ENCODE data around the gene CLIC5.

The CLIC5 gene

GRCh38 chr6:46015119-46015968, at the start of gene CLIC5:
Gene CLIC5 (minus strand): TSS chr6:46015860. CDS start chr6:46015542, 318 bp downstream.
- DNase-seq: no peak

DNA sequence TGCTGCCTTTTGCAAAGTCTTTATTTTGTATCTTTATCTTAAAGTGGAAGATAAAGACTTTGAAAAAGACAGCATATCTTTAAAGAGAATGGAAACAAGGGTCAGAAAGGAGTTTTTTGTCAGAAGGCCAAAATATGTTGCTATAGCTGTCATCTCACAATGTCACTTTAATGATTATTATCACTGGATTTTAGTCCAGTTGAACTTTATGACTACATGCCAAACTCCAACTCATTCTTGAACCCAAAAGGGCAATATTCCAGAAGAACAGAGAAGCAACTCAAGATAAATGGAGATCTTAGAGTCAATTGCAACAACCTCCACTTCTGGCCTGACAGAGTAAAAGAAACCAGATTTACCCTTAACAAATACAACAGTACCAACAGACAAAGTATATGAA, 47.3 kb upstream of the CLIC5 start:
- no peak for DNase-seq

GRCh38 chr6:46062312-46062711, 46.7 kb upstream of the CLIC5 start:
- DNase-seq: no peak

DNA sequence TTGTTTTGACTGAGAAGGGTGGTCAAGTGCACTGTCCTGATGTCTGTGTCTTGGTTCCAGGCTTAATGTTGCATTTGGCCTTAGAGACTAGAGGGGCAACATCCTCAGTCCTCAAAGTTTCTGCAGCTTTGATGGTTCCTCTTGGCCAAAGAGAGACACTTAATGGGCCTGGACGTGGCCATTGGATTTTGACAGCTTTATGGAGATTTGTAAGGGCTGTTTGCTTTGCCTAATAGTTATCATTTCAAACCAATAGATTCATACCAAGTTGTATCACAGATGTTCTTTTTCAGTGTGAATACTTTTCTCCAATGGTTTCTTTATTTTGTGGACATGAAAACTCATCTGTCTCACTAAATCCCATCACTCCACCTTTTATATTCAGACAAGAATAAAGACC, 45.8 kb upstream of the CLIC5 start:
- DNase-seq: no peak

DNA sequence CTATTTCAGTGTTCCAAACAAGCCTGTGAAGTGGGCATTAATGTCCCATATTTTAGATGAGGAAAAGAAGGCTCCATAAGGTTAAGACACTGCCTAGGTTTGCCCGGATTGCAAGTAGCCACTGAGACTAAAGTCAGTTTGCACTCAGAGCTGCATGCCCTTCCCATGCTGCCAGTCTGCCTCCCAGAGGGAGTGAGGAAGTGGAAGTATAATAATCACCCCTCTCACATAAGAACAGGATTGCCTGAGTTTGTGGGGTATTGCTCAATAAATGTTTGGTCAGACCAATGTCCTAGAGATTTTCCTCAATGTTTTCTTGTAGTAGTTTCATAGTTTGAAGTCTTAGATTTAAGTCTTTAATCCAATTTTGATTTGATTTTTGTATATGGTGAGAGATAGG, 43.9 kb upstream of the CLIC5 start:
- no peak for DNase-seq

DNA sequence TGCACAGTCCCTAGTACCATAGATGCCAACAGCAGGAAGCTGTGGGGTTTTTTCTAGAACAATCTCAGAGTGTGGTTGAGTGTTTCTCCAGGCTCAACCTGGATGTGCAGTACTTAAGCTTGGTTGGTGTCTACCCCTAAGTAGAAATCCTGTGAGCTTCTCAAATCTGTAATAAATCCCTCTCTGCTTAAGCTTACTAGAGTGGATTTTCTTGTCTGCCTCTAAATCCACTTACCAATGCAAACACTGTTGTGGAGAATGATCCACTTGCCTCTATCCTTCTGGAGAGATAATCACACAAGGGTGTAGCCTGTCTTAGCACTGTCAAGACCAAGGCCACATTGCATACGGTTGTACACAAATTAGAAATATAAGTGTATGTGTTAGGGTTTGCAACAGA, 43.3 kb upstream of the CLIC5 start:
- no peak for DNase-seq

DNA sequence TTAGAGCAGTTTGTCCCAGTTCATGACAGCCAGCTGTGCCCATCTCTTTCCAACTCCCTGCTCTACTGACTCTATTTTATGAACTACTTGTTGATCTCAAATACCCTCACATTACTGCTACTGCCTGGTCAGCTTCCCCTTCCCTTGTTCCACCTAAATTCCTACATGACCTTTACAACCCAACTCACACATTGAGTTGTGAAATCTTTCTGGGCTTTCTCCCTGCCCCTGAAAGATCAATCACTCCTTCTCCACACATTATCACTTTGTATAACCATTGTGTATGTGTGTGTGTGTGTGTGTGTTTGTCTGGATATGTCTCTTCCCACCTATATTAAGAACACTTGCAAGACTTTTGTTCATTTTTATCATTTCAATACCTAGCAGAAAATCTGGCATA, 42.1 kb upstream of the CLIC5 start:
- DNase-seq: no peak

DNA sequence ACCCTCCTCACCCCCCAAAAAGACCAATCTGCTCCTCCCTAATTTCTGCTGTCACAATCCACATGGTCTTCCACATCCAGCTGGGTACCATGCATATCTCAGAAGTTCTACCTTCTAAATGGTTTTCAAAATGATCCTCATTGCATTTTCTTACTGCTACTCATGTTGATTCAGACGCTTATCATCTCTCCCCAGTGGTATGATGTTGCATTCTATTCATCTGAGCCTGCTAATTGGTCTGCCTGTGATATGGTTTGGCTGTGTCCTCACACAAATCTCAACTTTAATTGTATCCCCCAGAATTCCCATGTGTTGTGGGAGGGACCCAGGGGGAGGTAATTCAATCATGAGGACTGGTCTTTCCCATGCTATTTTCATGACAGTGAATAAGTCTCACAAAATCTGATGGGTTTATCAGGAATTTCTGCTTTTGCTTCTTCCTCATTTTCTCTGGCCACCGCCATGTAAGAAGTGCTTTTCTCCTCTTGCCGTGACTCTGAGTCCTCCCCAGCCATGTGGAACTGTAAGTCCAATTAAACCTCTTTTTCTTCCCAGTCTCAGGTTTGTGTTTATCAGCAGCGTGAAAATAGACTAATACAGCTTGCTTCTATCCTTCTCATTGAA, 41.4 kb upstream of the CLIC5 start:
- no peak for DNase-seq

- DNase-seq: no peak
Observed at GRCh38 chr6:46054516-46054915, 38.9 kb upstream of the CLIC5 start.

DNA sequence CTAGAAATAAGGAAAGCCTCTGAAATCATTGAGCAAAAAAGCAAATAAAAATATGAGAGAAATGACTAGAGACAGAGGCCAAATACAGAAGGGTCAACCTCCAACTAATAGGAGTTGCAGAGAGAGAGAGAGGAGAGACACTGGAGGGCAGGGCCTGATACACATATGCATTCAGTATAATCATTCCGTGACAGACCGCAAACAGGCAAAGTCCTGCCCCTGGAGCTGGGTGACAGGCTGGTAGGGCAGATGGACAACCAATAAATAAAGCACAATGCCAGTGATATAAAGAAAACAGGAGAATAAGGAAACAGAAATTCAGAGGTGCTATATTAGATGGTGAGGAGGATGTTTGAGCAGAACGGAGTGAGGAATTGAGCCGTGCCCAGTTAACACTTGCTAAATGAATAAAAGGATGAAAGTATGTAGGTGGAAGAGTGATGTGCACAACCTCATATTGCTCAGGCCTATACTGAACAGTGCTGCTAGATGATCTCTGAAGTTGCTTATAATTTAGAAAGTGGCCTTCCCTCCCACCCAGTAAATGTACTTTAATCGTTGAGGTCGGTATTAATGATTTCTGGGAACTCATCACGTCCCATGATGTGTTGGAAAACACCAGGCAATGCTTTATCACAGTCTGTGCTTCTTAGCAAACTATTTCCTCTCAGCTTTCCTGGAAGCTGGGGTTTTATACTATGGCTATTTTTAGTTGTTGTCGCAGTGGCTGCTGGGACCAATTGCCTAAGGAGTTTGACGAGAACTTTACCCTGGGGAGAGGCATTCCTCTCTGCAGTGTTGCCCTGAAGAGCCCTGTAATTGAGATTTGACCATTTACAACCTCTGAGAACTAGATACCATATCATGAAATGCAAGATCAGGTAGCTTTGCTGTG, 37.6 kb upstream of the CLIC5 start:
- peak; percentile 22 for DNase-seq

- DNase-seq: no peak
Observed at GRCh38 chr6:46052479-46052878, 36.8 kb upstream of the CLIC5 start.

DNA sequence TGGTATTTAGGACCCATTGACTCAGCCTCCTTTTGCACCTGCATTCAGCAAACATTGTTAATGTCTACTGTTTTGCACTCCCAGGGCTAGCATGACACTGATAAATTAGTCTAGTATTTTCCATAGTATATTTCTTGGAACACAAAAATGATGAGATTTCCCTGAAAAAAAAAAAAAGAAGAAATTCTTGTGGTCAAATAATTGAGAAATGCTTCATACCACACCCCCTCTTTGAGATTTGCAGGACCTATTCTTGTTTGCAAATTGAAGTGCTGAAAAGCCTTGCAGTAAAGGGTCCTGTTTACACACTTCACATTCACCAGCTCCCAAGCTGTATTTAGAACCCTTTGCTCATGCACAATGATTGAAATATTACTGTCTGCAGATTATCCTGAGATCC, 36.3 kb upstream of the CLIC5 start:
- no peak for DNase-seq

DNA sequence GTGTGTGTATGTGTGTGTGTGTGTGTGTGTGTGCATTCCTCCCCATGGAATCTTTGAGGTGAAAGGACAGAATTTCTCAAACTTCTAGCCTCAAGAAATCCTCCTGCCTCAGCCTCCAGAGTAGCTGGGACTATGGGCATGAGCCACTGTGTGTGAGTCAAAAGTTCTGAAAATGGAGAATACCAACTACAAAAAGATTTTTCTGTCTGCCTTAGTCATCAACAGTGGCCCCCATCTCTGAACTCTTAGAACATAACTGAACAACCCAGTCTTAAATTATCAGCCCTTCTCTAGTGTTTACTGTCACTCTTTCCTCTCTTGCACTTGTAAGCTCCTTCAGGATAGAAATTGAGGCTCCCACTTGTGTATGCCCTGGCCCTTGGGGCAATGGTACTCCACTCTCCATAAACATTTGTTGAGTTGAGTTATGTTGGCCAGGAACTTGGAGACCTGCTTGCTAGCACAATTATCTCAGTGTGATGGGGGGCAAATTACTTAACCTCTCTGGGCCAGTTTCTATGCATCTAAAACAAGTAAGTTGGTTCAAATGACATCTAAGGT, 35.3 kb upstream of the CLIC5 start:
- no peak for DNase-seq

DNA sequence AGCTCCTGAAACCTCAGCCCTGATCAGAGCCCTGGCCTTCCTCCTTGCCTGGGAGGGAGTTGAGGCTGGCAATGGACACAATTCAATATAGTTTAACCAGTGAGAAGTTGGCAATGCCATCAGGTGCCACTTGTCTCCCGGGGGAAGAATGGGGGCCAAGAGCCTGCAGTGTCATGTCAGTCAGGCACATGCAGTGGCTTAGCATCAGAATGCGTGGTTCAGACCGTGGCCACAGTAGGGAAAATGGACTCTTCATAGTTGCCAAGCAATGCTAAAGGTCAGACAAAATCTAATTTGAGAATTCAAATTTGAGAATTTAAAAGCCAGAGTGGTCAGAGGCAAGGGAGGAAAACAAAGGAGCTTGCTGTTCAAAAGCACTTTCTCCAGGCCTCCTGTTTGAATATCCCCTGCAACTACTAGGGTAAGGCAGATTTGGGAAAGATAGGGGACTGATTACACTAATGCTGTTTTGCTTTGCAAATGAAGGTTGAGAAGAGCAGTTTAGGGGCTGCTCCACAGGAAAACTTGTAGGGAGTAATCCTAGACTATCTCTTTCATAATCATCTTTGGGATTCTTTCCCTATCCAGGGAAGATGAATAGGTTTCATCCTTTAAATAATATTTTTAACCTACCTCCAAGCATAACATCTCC, 33.1 kb upstream of the CLIC5 start:
- DNase-seq: no peak

GRCh38 chr6:46046558-46047174, 31.0 kb upstream of the CLIC5 start:
- no peak for DNase-seq

DNA sequence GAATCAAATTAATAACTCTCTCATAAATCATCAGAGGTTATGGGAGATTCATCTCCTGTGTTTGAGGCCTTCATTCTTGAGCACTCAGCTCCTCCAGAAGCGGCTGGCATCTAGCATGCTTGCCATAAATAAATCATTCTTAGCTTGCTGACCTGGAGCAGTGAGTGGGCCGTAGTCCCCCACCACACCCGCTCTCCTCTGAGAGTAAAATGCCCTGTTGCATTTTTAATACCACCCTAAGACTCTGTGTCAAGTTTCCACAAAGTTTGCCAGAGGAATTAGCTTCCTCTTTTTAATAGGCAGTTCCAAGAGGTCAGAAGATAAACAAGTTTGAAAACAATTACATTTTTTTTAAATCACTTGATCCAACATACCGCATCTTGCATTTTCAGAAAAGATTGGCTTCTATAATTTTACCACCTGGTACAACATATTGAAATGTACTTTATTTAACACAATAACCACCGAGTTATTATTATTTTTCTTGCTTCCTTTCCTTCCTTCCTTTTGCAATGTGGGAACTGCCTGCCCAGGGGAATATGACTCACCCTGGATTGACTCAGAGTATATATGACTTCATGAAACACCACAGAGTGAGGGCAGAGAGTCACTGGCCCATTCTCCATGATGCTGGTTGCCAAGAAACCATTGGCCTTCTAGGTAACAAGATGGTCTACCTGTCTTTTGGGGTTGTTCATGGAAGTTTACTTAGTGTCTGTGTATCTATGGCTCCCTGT, 29.4 kb upstream of the CLIC5 start:
- DNase-seq: peak; percentile 39

- peak; percentile 47 for DNase-seq
Observed at GRCh38 chr6:46042355-46042999, 26.8 kb upstream of the CLIC5 start.

- DNase-seq: no peak
Observed at GRCh38 chr6:46040288-46040687, 24.6 kb upstream of the CLIC5 start.

GRCh38 chr6:46039646-46040045, 24.0 kb upstream of the CLIC5 start:
- DNase-seq: no peak

GRCh38 chr6:46036911-46037310, 21.3 kb upstream of the CLIC5 start:
- DNase-seq: no peak

DNA sequence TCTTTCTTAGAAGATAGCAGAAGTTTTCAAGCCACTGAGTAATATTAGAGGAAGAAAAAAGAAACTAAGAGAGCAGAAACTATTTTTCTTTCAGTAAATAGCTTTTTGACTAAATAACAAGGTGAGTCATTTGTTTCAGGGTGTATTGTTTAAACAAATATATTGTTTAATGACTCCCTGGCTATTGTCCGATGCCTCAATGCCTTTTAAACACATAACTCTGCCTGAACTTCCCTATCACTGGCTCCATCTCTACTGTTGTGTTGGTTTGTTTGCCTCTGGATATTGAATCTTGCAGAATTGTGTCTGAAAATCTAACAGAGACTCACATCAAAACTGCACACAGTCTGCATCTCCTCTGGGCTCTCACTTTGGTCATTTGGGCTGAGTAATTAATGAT, 19.6 kb upstream of the CLIC5 start:
- DNase-seq: no peak

Measured in activated CD4-positive, alpha-beta T cell treated with anti-CD3 and anti-CD28 coated beads, Interleukin-10, Interleukin-2, amounts not matched to agents 100 ng/mL and 50 ng/mL, durations not matched to agents 16 hours and 8 hours (primary cell).